Sigmoid colon (tissue), 7 donors: ENCODE results near the gene SYNDIG1. TPM values are rescaled to one million over a fixed set of nuclear protein-coding genes. Genes with fewer than 3 reads are reported as not detected.

ENCODE experiments used
- DNase-seq: peaks from one replicate; pipeline ENCODE4 v3.0.0-alpha.2; 2019
- H3K27ac ChIP-seq, 4 donors: fragments of 200-600 bp; sonication (generic); one replicate each; pipeline ENCODE4 v1.5.1; 2016 to 2019; ENCODE audit warnings: mild to moderate bottlenecking in 1 of 4
- H3K27me3 ChIP-seq, 3 donors: fragments of 200-600 bp; sonication (generic); one replicate each; pipeline ENCODE4 v1.5.1; 2019; ENCODE audit warnings: mild to moderate bottlenecking in 1 of 3
- H3K36me3 ChIP-seq, 4 donors: fragments of 200-600 bp; sonication (generic); one replicate each; pipeline ENCODE4 v1.5.1; 2016 to 2019
- H3K4me1 ChIP-seq, 4 donors: fragments of 200-600 bp; sonication (generic); one replicate each; pipeline ENCODE4 v1.5.1; 2017 to 2019
- H3K4me3 ChIP-seq, 4 donors: fragments of 200-600 bp; sonication (generic); one replicate each; pipeline ENCODE4 v1.5.1; 2017 to 2019; ENCODE audit warnings: mild to moderate bottlenecking in 2 of 4, moderate library complexity in 1 of 4
- H3K9me3 ChIP-seq, 4 donors: fragments of 200-600 bp in 3 of 4; sonication (generic) in 3 of 4; one replicate each; pipeline versions ENCODE4 v1.5.1 to v1.6.1; 2013 to 2019
- EP300 ChIP-seq, 4 donors: sonication (generic); formaldehyde crosslinking; IDR thresholded peaks; one replicate each; pipeline ENCODE4 v1.6.1; 2017; ENCODE audit warnings: antibody characterized with exemption in 4 of 4
- POLR2A ChIP-seq, 2 donors: fragments of 450-650 bp; IDR thresholded peaks; one replicate each; pipeline ENCODE4 v1.6.1; 2016; ENCODE audit warnings: antibody characterized with exemption in 2 of 2, mild to moderate bottlenecking in 2 of 2, moderate library complexity in 2 of 2
- POLR2AphosphoS5 ChIP-seq, 4 donors: sonication (generic); formaldehyde crosslinking; IDR thresholded peaks; one replicate each; pipeline ENCODE4 v1.6.1; 2017; ENCODE audit warnings: antibody characterized with exemption in 4 of 4
- WGBS, 2 donors: extraction: QIAGEN DNeasy Blood & Tissue Kit; methylation state at CpG; one replicate each; pipeline ENCODE4 v1.1.7; 2013; 5-methylcytosine and 5-hydroxymethylcytosine counted together
- intact Hi-C: fragments of 100-400 bp; cut with DNase I; formaldehyde crosslinking; loops from one replicate; pipeline ENCODE4 v1.15.1; 2023
- polyA plus RNA-seq, 3 donors: library from polyadenylated mRNA; stranded (reverse); fragments of 200-250 nt; gene quantifications; one replicate each; pipeline ENCODE4 v1.2.3, GENCODE V29; 2013
- total RNA-seq, 4 donors: library from RNA; depleted of rRNA; stranded (reverse); fragments of >200 nt; gene quantifications; one replicate each; pipeline ENCODE4 v1.1.0, GENCODE V29; 2016
- TF ChIP-seq, protein P1 (sequence below), 4 experiments: fragments of 450-650 bp in 3 of 4; fragments of 200-600 bp in 1 of 4; IDR thresholded peaks; one replicate each; pipeline ENCODE4 v1.5.1; 2016 to 2019; ENCODE audit warnings: antibody characterized with exemption in 4 of 4, mild to moderate bottlenecking in 3 of 4, moderate library complexity in 2 of 4
- donor health status: healthy with polysubstance abuse.
- donor health status: Bipolar disorder and iron deficiency.
- donor health status: healthy.

The SYNDIG1 gene
- total and polyA plus RNA-seq, 7 donors: 0.16 to 0.69 (median 0.36) TPM; not detected in 2

DNA sequence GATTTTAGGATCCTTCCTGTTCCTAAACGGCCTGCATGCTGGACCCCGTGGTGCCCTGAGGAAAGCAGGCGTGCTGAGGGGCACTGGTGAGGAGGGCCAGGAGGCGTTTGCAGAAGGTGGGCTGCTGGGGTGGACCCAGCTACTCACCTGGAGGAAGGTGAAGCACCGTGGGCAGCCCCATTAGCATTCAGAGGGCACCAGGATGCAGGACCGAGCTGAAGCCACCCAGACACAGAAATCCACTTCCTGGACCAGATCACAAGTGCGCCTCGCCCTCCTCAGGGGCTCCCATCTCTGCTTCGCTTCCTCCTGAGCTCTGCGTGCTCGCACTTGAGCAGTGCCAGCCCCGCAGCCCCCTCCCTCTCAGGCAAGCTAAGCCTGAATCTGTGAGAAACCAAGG lies 187.0 kb downstream of the SYNDIG1 start:
- Histone ChIP-seq H3K27me3 (no peaks in the 10 kb centered on the region), H3K9me3 (no peaks in the 10 kb centered on the region), H3K4me1 (no peaks in the 10 kb centered on the region), H3K36me3 (no peaks in the 10 kb centered on the region), H3K4me3 (no peak overlapping the region), H3K27ac (no peak overlapping the region)
- TF ChIP-seq POLR2AphosphoS5 (IDR thresholded peaks at IDR 0.05) (no peak), EP300 (IDR thresholded peaks at IDR 0.05) (no peak)
- intact Hi-C loops: loop anchor here (10.0 kb wide), 1 partner anchor 58 kb away; no protein-coding TSS in a partner anchor
- DNase-seq: no peak
- 84 to 87% methylated on average over 12 of the region's 12 CpGs for WGBS, 2 donors

DNA sequence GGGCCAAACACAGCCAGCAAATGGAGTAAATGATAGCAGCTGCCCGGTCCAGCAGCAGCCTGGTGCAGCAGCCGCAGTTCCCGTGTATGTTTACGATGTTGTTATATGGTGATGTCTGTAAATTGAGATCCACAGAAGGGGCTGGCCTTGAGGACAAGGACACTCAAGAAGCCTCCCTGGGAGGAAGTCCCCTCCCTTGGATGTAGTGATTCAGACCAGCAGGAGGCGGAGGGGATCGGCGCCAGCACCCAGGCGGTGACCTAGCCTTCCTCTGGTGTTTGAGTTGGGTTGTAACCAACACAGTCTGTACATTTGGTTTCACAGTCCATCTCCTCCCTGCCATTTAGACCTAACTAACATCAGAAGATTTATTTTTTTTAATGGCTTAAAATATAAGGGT lies 187.8 kb downstream of the SYNDIG1 start:
- intact Hi-C loops: loop anchor here (10.0 kb wide), 1 partner anchor 58 kb away; no protein-coding TSS in a partner anchor

DNA sequence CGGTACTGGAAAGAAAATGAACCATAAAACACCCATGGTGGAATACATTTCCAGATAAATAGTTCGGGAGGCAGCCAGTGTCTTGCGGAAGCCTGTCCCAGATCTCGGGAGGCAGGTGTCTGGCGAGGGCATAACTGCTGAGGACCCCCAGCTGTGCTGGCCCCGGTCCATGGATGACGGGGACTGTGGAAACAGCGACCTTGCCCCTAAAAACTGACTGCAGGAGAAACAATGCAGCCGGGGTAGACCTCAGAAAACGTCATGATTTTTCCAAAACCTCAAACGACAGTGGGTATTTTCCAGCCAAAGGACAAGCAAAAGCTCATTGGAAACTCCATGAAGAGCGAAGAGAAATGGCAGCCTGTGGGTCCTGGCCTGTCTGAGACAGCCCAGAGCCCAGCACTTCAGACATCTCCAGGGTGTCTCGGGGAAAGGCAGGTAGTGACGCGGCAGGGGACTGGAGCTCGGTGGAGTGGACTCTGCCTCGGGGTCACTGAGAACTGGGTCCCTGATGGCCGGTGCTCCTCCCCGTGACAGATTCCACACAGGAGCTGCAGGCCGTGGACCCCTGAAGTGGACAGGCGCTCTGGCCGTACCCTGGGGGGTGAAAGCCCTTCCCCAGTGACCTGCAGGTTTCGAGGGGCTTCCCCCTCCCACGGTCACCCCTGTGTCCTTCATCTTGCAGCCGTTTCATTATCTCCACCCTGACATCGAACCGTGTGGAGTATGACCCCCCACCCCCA lies 188.6 kb downstream of the SYNDIG1 start:
- TF ChIP-seq, protein P1, sequence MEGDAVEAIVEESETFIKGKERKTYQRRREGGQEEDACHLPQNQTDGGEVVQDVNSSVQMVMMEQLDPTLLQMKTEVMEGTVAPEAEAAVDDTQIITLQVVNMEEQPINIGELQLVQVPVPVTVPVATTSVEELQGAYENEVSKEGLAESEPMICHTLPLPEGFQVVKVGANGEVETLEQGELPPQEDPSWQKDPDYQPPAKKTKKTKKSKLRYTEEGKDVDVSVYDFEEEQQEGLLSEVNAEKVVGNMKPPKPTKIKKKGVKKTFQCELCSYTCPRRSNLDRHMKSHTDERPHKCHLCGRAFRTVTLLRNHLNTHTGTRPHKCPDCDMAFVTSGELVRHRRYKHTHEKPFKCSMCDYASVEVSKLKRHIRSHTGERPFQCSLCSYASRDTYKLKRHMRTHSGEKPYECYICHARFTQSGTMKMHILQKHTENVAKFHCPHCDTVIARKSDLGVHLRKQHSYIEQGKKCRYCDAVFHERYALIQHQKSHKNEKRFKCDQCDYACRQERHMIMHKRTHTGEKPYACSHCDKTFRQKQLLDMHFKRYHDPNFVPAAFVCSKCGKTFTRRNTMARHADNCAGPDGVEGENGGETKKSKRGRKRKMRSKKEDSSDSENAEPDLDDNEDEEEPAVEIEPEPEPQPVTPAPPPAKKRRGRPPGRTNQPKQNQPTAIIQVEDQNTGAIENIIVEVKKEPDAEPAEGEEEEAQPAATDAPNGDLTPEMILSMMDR (IDR thresholded peaks at IDR 0.05): no peak
- no peak for TF ChIP-seq POLR2AphosphoS5 (IDR thresholded peaks at IDR 0.05)
- TF ChIP-seq POLR2A (IDR thresholded peaks at IDR 0.05): no peak
- no peak for TF ChIP-seq EP300 (IDR thresholded peaks at IDR 0.05)
- Histone ChIP-seq H3K36me3 (no peaks in the 10 kb centered on the region), H3K4me1 (no peaks in the 10 kb centered on the region), H3K9me3 (no peaks in the 10 kb centered on the region), H3K27me3 (no peaks in the 10 kb centered on the region), H3K27ac (no peak overlapping the region), H3K4me3 (no peak overlapping the region)
- no peak for DNase-seq
- intact Hi-C loops: loop anchor here (10.0 kb wide), 1 partner anchor 57 kb away; no protein-coding TSS in a partner anchor
- 83 to 86% methylated on average over 27 of the region's 27 CpGs for WGBS, 2 donors

More for the DNA sequence above, 187.8 kb downstream of the SYNDIG1 start:
- Histone ChIP-seq H3K4me1 (no peaks in the 10 kb centered on the region), H3K27ac (no peak overlapping the region), H3K4me3 (no peak overlapping the region), H3K27me3 (no peaks in the 10 kb centered on the region), H3K36me3 (no peaks in the 10 kb centered on the region), H3K9me3 (no peaks in the 10 kb centered on the region)
- no peak for DNase-seq
- TF ChIP-seq, protein P1 (IDR thresholded peaks at IDR 0.05): no peak
- TF ChIP-seq POLR2A (IDR thresholded peaks at IDR 0.05) (no peak), POLR2AphosphoS5 (IDR thresholded peaks at IDR 0.05) (no peak), EP300 (IDR thresholded peaks at IDR 0.05) (no peak)
- 50 to 74% methylated on average over 8 of the region's 8 CpGs for WGBS, 2 donors

DNA sequence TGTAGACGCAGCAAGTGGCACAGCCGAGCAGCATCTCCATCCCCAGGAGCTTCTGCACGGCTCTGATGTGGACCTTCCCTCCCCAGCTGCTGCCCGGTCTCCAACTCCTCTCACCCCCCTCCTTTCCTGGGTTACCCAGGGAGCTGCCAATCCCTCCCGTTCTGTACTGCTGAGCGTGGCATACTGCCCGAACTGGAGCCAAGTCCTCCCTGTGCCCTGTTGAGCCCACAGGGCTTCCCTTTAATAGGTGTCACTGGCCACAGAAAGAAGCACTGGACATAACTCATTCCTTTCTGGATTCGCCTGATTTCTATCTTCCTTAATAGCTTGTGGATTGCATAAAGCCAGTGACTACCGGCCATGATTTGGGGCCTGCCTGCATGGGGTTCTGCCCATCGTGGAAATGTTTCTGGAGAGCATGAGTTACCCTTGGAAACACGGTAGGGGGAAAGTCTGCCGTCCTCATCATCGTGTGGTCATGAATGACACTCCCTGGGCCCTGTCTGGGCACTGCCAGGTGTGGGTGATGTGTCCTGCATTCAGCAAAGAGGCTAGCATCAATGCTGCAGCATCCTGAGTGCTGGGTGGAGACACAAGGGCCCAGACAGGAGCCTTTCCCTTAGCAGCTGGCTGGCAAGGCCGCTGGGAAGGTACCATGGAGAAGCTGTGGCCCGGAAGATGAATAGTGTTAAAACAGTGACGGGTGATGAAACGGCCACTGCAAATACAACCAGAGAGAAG lies 189.7 kb downstream of the SYNDIG1 start:
- no peak overlapping the region for H3K27ac ChIP-seq
- no peaks in the 10 kb centered on the region for H3K36me3 ChIP-seq
- H3K27me3 ChIP-seq: no peaks in the 10 kb centered on the region
- no peak overlapping the region for H3K4me3 ChIP-seq
- WGBS, 2 donors: 84 to 91% methylated on average over 17 of the region's 17 CpGs
- no peak for DNase-seq
- TF ChIP-seq, protein P1 (IDR thresholded peaks at IDR 0.05): no peak
- intact Hi-C loops: loop anchor here (10.0 kb wide), 1 partner anchor 56 kb away; no protein-coding TSS in a partner anchor
- no peaks in the 10 kb centered on the region for H3K9me3 ChIP-seq
- no peaks in the 10 kb centered on the region for H3K4me1 ChIP-seq

DNA sequence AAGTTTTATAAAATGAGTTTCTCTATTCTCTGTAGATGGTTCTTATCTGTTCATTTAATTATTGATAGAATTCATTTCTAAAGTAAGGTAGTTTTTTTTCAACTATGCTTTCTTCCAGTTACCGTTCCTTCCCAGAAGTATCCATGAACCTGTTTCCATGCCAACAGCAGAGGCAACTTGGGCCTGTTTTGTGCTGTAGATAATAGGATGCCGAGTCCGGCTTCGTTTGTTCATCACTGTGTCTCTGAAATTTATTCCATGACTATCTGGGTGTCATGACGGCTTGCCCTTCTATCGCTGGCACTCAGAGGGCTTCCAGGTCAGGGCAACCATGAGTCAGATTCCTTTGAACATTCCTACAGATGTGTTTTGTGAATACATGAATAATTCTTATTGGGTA lies 190.4 kb downstream of the SYNDIG1 start:
- Histone ChIP-seq H3K27ac (no peak overlapping the region), H3K4me1 (no peaks in the 10 kb centered on the region), H3K36me3 (no peaks in the 10 kb centered on the region), H3K9me3 (no peaks in the 10 kb centered on the region), H3K27me3 (no peaks in the 10 kb centered on the region), H3K4me3 (no peak overlapping the region)
- TF ChIP-seq POLR2A (IDR thresholded peaks at IDR 0.05) (no peak), EP300 (IDR thresholded peaks at IDR 0.05) (no peak), POLR2AphosphoS5 (IDR thresholded peaks at IDR 0.05) (no peak)
- TF ChIP-seq, protein P1 (IDR thresholded peaks at IDR 0.05): no peak
- intact Hi-C loops: loop anchor here (10.0 kb wide), 1 partner anchor 55 kb away; no protein-coding TSS in a partner anchor
- DNase-seq: no peak
- WGBS, 2 donors: 87 to 91% methylated on average over 6 of the region's 6 CpGs
